AG04450 (cell line): ENCODE data around the gene PHLDA1. TPM values are rescaled to one million over a fixed set of nuclear protein-coding genes. Genes with fewer than 3 reads are reported as not detected.

Experiments used
- CTCF ChIA-PET: fragments of 300-600, 350-600 bp; formaldehyde crosslinking; extraction: SDS; loops from one replicate; lab custom pipeline; 2022; ENCODE audit warnings: antibody characterized with exemption, inconsistent platforms; lab: Charles Lee
- POLR2A ChIA-PET: fragments of 350-600 bp; formaldehyde crosslinking; extraction: SDS; loops from one replicate; lab custom pipeline; 2021; ENCODE audit warnings: antibody characterized with exemption, inconsistent platforms; lab: Yijun Ruan, JAX
- DNase-seq: peaks from one replicate; pipeline ENCODE4 v3.0.0-alpha.2; 2011; ENCODE audit warnings: low read depth, low spot score
- H3K27ac ChIP-seq: one replicate; pipeline ENCODE4 v1.5.1; 2012; ENCODE audit warnings: low read depth, low read length, control low read depth
- H3K27me3 ChIP-seq: one replicate; pipeline ENCODE4 v1.6.0; 2012; ENCODE audit warnings: low read length; ENCODE audit not compliant: control insufficient read depth, insufficient read depth
- H3K4me3 ChIP-seq: 2 replicates; pipeline ENCODE4 v1.5.1; 2011; ENCODE audit warnings: mild to moderate bottlenecking, low read depth, low read length, control low read depth
- H3K9me3 ChIP-seq: 2 replicates; pipeline ENCODE4 v1.5.1; 2012; ENCODE audit warnings: low read length; ENCODE audit not compliant: control insufficient read depth, insufficient read depth
- CTCF ChIP-seq: IDR thresholded peaks from 2 replicates; pipeline ENCODE4 v1.5.1; 2011; ENCODE audit warnings: low read depth, low read length, control low read depth, inconsistent platforms
- polyA plus RNA-seq: library from polyadenylated mRNA; depleted of rRNA; stranded (reverse); fragments of >200 nt; gene quantifications from 2 replicates; pipeline ENCODE4 v1.2.3, GENCODE V29; 2011

The PHLDA1 gene
- polyA plus RNA-seq, 1 experiment, result 99.5 TPM

GRCh38 chr12:76022506-76022905 is 9.1 kb downstream of the PHLDA1 start:
- no peak for TF ChIP-seq CTCF
- ChIA-PET CTCF (interaction anchor here (1.0 kb wide), 1 partner anchor 434 kb away, joined by 3 read pairs; no protein-coding TSS in a partner anchor), POLR2A (interaction anchor here (2.5 kb wide), 1 partner anchor 8 kb away, joined by 16 read pairs; the partner anchor contains the start of gene PHLDA1)
- DNase-seq, result no peak
- Histone ChIP-seq H3K27ac (no peak overlapping the region), H3K9me3 (no peaks in the 10 kb centered on the region), H3K27me3 (no peaks in the 10 kb centered on the region), H3K4me3 (no peak overlapping the region)

- POLR2A ChIA-PET, result interaction anchor here (0.6 to 2.5 kb wide), 5 partner anchors 10 to 359 kb away, joined by 3 to 16 read pairs (median 3); partner anchors contain the start of gene PHLDA1
- peak; percentile 93 for DNase-seq
- Histone ChIP-seq H3K27ac (peak overlapping the region; percentile 96), H3K4me3 (no peak overlapping the region), H3K9me3 (no peaks in the 10 kb centered on the region), H3K27me3 (no peaks in the 10 kb centered on the region)
- CTCF ChIA-PET, result interaction anchor here (0.7 to 1.1 kb wide), 3 partner anchors 8 to 514 kb away, joined by 3 read pairs; no protein-coding TSS in a partner anchor
- TF ChIP-seq CTCF, result no peak
Measured at GRCh38 chr12:76020731-76021672, 10.6 kb downstream of the PHLDA1 start.

GRCh38 chr12:76020281-76020680 is 11.3 kb downstream of the PHLDA1 start:
- ChIA-PET POLR2A (interaction anchor here (0.6 to 2.5 kb wide), 5 partner anchors 11 to 358 kb away, joined by 3 to 16 read pairs (median 3); partner anchors contain the start of gene PHLDA1), CTCF (interaction anchor here (1.1 kb wide), 1 partner anchor 8 kb away, joined by 3 read pairs; no protein-coding TSS in a partner anchor)
- Histone ChIP-seq H3K27ac (peak overlapping the region; percentile 96), H3K4me3 (no peak overlapping the region), H3K27me3 (no peaks in the 10 kb centered on the region), H3K9me3 (no peaks in the 10 kb centered on the region)
- no peak for DNase-seq
- no peak for TF ChIP-seq CTCF

GRCh38 chr12:76018672-76019071 is 12.9 kb downstream of the PHLDA1 start:
- CTCF ChIA-PET, result no interaction called here
- H3K27ac ChIP-seq, result no peak overlapping the region

More at GRCh38 chr12:76018672-76019071, 12.9 kb downstream of the PHLDA1 start:
- POLR2A ChIA-PET, result interaction anchor here (1.0 kb wide), 1 partner anchor 13 kb away, joined by 3 read pairs; the partner anchor contains the start of gene PHLDA1
- Histone ChIP-seq H3K27me3 (no peaks in the 10 kb centered on the region), H3K4me3 (no peak overlapping the region), H3K9me3 (no peaks in the 10 kb centered on the region)
- DNase-seq, result no peak
- no peak for TF ChIP-seq CTCF
